ENCODE data around the gene ELOVL6.

DNA sequence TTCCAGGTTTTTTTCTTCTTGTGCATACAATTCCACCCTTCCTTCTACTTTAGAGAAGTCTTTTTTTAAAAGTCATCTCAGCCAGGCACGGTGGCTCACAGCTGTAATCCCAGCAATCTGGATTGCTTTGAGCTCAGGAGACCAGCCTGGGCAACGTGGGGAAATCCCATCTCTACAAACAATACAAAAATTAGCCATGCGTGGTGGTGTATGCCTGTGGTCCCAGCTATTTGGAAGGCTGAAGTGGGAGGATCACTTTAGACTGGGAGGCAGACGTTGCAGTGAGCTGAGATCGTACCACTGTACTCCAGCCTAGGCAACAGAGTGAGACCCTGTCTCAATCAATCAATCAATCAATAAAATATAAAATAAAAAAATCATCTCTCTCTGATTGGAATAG, 14.8 kb downstream of the ELOVL6 start:
- TF ChIP-seq CCAR2 (IDR thresholded peaks at IDR 0.05; ENCODE audit: low read depth, low read length) (no peak), EP300 (IDR thresholded peaks at IDR 0.05; ENCODE audit: low read length) (no peak), NCOA1 (IDR thresholded peaks at IDR 0.05; ENCODE audit: low read depth) (no peak), ZBTB8A (IDR thresholded peaks at IDR 0.05; ENCODE audit: partially characterized antibody) (no peak), TAF1 (IDR thresholded peaks at IDR 0.05; ENCODE audit: control insufficient read depth, extremely low read depth, insufficient read depth, low read length, severe bottlenecking) (no peak), NR3C1 (CRISPR knock-in tag; IDR thresholded peaks at IDR 0.05) (no peak)
